SK-N-SH treated with all-trans-retinoic acid at 6 μM for 48 hours (cell line): ENCODE measurements around the gene PER2.

Experiments used
- ATAC-seq: fragments of 200-7000 bp; cut with Tn5 transposase; 3 replicates; pipeline ENCODE4 v1.9.1; 2020; ENCODE audit warnings: mild to moderate bottlenecking, moderate library complexity
- ESRRG ChIP-seq: fragments of 250-450 bp; sonication (Bioruptor Pico); IDR thresholded peaks from 2 replicates; pipeline ENCODE4 v1.6.1; 2021; ENCODE audit warnings: mild to moderate bottlenecking
- ISL1 ChIP-seq: fragments of 250-450 bp; sonication (Bioruptor Pico); IDR thresholded peaks from 2 replicates; pipeline ENCODE4 v2.1.2; 2022; ENCODE audit warnings: mild to moderate bottlenecking, moderate library complexity
- OSR1 ChIP-seq: fragments of 250-450 bp; sonication (Bioruptor Pico); IDR thresholded peaks from 2 replicates; pipeline ENCODE4 v1.8.0; 2022; ENCODE audit warnings: moderate library complexity, mild to moderate bottlenecking, inconsistent platforms
- PATZ1 ChIP-seq: fragments of 250-450 bp; sonication (Bioruptor Pico); IDR thresholded peaks from 2 replicates; pipeline ENCODE4 v1.8.0; 2020; ENCODE audit warnings: mild to moderate bottlenecking, moderate library complexity, borderline replicate concordance
- POU6F1 ChIP-seq: fragments of 250-450 bp; sonication (Bioruptor Pico); IDR thresholded peaks from 2 replicates; pipeline ENCODE4 v1.8.0; 2021; ENCODE audit warnings: low read depth, mild to moderate bottlenecking, moderate library complexity, borderline replicate concordance
- SNAI2 ChIP-seq: fragments of 250-450 bp; sonication (Bioruptor Pico); IDR thresholded peaks from 2 replicates; pipeline ENCODE4 v1.5.0; 2020; ENCODE audit warnings: mild to moderate bottlenecking, moderate library complexity
- TCF4 ChIP-seq: fragments of 250-450 bp; sonication (Bioruptor Pico); IDR thresholded peaks from 2 replicates; pipeline ENCODE4 v1.8.0; 2021; ENCODE audit warnings: mild to moderate bottlenecking, moderate library complexity, borderline replicate concordance
- TOX ChIP-seq: fragments of 250-450 bp; sonication (Bioruptor Pico); IDR thresholded peaks from 2 replicates; pipeline ENCODE4 v1.8.0; 2021; ENCODE audit warnings: mild to moderate bottlenecking, moderate library complexity, borderline replicate concordance
- TSHZ2 ChIP-seq: fragments of 250-450 bp; sonication (Bioruptor Pico); IDR thresholded peaks from 2 replicates; pipeline ENCODE4 v1.5.0; 2020; ENCODE audit warnings: mild to moderate bottlenecking, moderate library complexity
- ZC3H10 ChIP-seq: fragments of 250-450 bp; sonication (Bioruptor Pico); IDR thresholded peaks from 2 replicates; pipeline ENCODE4 v1.5.1; 2021; ENCODE audit warnings: mild to moderate bottlenecking, moderate library complexity
- ZFP3 ChIP-seq: fragments of 250-450 bp; sonication (Bioruptor Pico); IDR thresholded peaks from 2 replicates; pipeline ENCODE4 v1.5.0; 2020; ENCODE audit warnings: mild to moderate bottlenecking, moderate library complexity
- ZFP30 ChIP-seq: fragments of 450-650 bp; formaldehyde crosslinking; IDR thresholded peaks from 2 replicates; pipeline ENCODE4 v1.5.0; 2022; ENCODE audit warnings: mild to moderate bottlenecking, moderate library complexity
- ZNF70 ChIP-seq: fragments of 450-650 bp; formaldehyde crosslinking; IDR thresholded peaks from 2 replicates; pipeline ENCODE4 v1.5.0; 2020; ENCODE audit warnings: mild to moderate bottlenecking, moderate library complexity
- ZNF8 ChIP-seq: fragments of 450-650 bp; formaldehyde crosslinking; IDR thresholded peaks from 2 replicates; pipeline ENCODE4 v1.5.0; 2020; ENCODE audit warnings: mild to moderate bottlenecking, moderate library complexity
- TF ChIP-seq, protein P1 (sequence below): fragments of 250-450 bp; sonication (Bioruptor Pico); IDR thresholded peaks from 2 replicates; pipeline ENCODE4 v1.5.1; 2020; ENCODE audit warnings: low read depth, mild to moderate bottlenecking, moderate library complexity

PER2 gene

GRCh38 chr2:238239543-238239862 lies 48.9 kb downstream of the PER2 start (continued):
- TF ChIP-seq TOX (CRISPR knock-in tag): no peak
- TF ChIP-seq, all 23 proteins: peak for 0

- no peak for ATAC-seq
Observed at GRCh38 chr2:238238766-238239542, 49.5 kb downstream of the PER2 start.

GRCh38 chr2:238238311-238238765 lies 50.1 kb downstream of the PER2 start:
- ATAC-seq: no peak
- TF ChIP-seq ZFP30 (no peak), OSR1 (no peak), TSHZ2 (CRISPR knock-in tag) (no peak), ISL1 (CRISPR knock-in tag) (no peak), ESRRG (no peak), ZNF70 (CRISPR knock-in tag) (no peak), ZC3H10 (CRISPR knock-in tag) (no peak), SNAI2 (CRISPR knock-in tag) (no peak), ZFP3 (CRISPR knock-in tag) (no peak), POU6F1 (no peak), TCF4 (CRISPR knock-in tag) (no peak), PATZ1 (CRISPR knock-in tag) (no peak), ZNF8 (no peak)
- TF ChIP-seq, protein P1, sequence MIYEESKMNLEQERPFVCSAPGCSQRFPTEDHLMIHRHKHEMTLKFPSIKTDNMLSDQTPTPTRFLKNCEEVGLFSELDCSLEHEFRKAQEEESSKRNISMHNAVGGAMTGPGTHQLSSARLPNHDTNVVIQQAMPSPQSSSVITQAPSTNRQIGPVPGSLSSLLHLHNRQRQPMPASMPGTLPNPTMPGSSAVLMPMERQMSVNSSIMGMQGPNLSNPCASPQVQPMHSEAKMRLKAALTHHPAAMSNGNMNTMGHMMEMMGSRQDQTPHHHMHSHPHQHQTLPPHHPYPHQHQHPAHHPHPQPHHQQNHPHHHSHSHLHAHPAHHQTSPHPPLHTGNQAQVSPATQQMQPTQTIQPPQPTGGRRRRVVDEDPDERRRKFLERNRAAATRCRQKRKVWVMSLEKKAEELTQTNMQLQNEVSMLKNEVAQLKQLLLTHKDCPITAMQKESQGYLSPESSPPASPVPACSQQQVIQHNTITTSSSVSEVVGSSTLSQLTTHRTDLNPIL: no peak

More at GRCh38 chr2:238238766-238239542, 49.5 kb downstream of the PER2 start:
- no peak for TF ChIP-seq TOX (CRISPR knock-in tag)
- TF ChIP-seq OSR1: no peak
- TF ChIP-seq ESRRG: no peak
- no peak for TF ChIP-seq TSHZ2 (CRISPR knock-in tag)
- no peak for TF ChIP-seq ZFP30
- TF ChIP-seq ZFP3 (CRISPR knock-in tag): no peak
- no peak for TF ChIP-seq POU6F1
